HEK293 (cell line): Measurements from ENCODE around the gene PITRM1.

Experiments used
- CTCF ChIP-seq: fragments of 450-650 bp; formaldehyde crosslinking; IDR thresholded peaks from 2 replicates; pipeline ENCODE4 v1.5.1; 2016; ENCODE audit warnings: missing biosample characterization, missing genetic modification characterization
- FEZF1 ChIP-seq: fragments of 450-650 bp; formaldehyde crosslinking; IDR thresholded peaks from 2 replicates; pipeline ENCODE4 v1.5.1; 2016; ENCODE audit warnings: missing biosample characterization, missing genetic modification characterization
- MEIS1 ChIP-seq: sonication (generic); formaldehyde crosslinking; IDR thresholded peaks from 2 replicates; pipeline ENCODE4 v1.8.1; 2022; ENCODE audit warnings: missing genetic modification reagents, mild to moderate bottlenecking, borderline replicate concordance
- REST ChIP-seq: fragments of 450-650 bp; formaldehyde crosslinking; IDR thresholded peaks from 2 replicates; pipeline ENCODE4 v1.5.1; 2016; ENCODE audit warnings: missing biosample characterization, missing genetic modification characterization
- YY1 ChIP-seq: fragments of 450-650 bp; formaldehyde crosslinking; IDR thresholded peaks from 2 replicates; pipeline ENCODE4 v1.5.1; 2018; ENCODE audit warnings: missing biosample characterization, missing genetic modification characterization
- ZNF138 ChIP-seq: fragments of 450-650 bp; formaldehyde crosslinking; IDR thresholded peaks from 2 replicates; pipeline ENCODE4 v1.5.1; 2016; ENCODE audit warnings: missing biosample characterization, missing genetic modification characterization, borderline replicate concordance
- ZNF174 ChIP-seq: fragments of 450-650 bp; formaldehyde crosslinking; IDR thresholded peaks from 2 replicates; pipeline ENCODE4 v1.5.0; 2017; ENCODE audit warnings: missing biosample characterization, mild to moderate bottlenecking, missing genetic modification characterization
- ZNF18 ChIP-seq: fragments of 450-650 bp; formaldehyde crosslinking; IDR thresholded peaks from 2 replicates; pipeline ENCODE4 v1.5.1; 2016; ENCODE audit warnings: missing biosample characterization, missing genetic modification characterization
- ZNF266 ChIP-seq: fragments of 450-650 bp; formaldehyde crosslinking; IDR thresholded peaks from 2 replicates; pipeline ENCODE4 v1.5.1; 2016; ENCODE audit warnings: missing biosample characterization, missing genetic modification characterization, low read depth
- ZXDB ChIP-seq: fragments of 450-650 bp; formaldehyde crosslinking; IDR thresholded peaks from 2 replicates; pipeline ENCODE4 v1.5.1; 2016; ENCODE audit warnings: missing biosample characterization, missing genetic modification characterization

GRCh38 chr10:3105905-3106304 is 66.7 kb downstream of the PITRM1 start:
- TF ChIP-seq ZNF18 (no peak), YY1 (tag by site-specific recombination) (no peak), ZXDB (tag by site-specific recombination) (no peak), ZNF138 (tag by site-specific recombination) (no peak), CTCF (tag by site-specific recombination) (no peak), REST (no peak), ZNF174 (tag by site-specific recombination) (no peak), MEIS1 (CRISPR knock-in tag) (no peak), ZNF266 (tag by site-specific recombination) (no peak), FEZF1 (tag by site-specific recombination) (no peak)
